K562 (cell line): Measurements from ENCODE around the gene YPEL2.

ENCODE experiments used
- MXI1 ChIP-seq: IDR thresholded peaks from 2 replicates; pipeline ENCODE4 v1.6.1; 2011; ENCODE audit warnings: low read depth, mild to moderate bottlenecking, improper control_type of control experiment, low read length
- SMARCA4 ChIP-seq: fragments of 450-650 bp; IDR thresholded peaks from 2 replicates; pipeline ENCODE4 v1.6.1; 2016
- TAF1 ChIP-seq: IDR thresholded peaks from 2 replicates; pipeline ENCODE4 v1.6.1; 2011; ENCODE audit warnings: mild to moderate bottlenecking, low read length, moderate library complexity; ENCODE audit not compliant: insufficient read depth, control insufficient read depth, severe bottlenecking; ENCODE audit errors: extremely low read depth
- TRIM24 ChIP-seq, 2 experiments: fragments of 450-650 bp; IDR thresholded peaks; 2 replicates each; pipeline ENCODE4 v1.6.1; 2016
- TSC22D4 ChIP-seq: fragments of 450-650 bp; IDR thresholded peaks from 2 replicates; pipeline ENCODE4 v1.6.1; 2016; ENCODE audit warnings: missing genetic modification characterization, missing biosample characterization, control low read depth
- TF ChIP-seq, protein P1 (sequence below): fragments of 250-450 bp; sonication (Bioruptor Pico); IDR thresholded peaks from 2 replicates; pipeline ENCODE4 v1.4.0; 2020; ENCODE audit warnings: mild to moderate bottlenecking, moderate library complexity
- TF ChIP-seq, protein P2 (sequence below), 2 experiments: fragments of 450-650 bp in 1 of 2; sonication (generic) in 1 of 2; formaldehyde crosslinking in 1 of 2; IDR thresholded peaks; 2 replicates each; pipeline versions ENCODE4 v1.7.1 to v1.9.0; 2016 to 2022; ENCODE audit warnings: inconsistent platforms in 1 of 2, mild to moderate bottlenecking in 1 of 2, missing genetic modification reagents in 1 of 2

DNA sequence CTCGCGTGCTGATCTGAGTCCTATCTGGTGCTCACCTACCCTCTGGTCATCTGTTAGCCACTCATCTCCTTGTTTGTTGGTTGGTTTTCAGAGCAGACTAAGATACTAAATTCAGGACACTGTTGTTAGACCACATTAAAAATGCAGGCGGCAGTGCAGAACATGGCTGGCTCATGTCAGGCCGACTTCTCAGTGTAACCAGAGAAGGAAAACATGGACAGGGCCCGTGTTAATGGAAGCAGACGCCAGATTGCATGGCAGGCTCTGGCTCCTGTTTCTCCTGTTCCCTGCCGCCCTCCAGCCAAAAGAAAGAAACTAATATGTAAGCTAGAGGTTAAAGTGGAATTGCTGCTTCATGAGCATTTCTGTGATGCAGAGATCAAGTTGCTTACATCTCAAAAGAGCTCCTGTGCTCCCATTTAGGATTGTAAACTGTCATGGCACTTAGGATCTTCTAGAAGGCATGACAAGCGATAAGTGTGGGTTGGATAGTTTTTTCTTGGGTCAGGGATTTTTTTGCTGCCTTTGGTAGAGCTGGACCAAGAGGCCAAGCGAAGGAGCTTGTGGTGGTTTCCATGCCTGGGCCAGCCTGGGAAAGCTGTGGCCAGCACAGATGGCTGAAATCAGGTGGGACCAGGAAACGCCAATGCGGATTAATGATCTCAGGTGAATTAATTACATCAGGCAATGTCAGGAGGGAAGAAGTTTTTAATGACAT, 56.1 kb downstream of the YPEL2 start:
- TF ChIP-seq, protein P1, sequence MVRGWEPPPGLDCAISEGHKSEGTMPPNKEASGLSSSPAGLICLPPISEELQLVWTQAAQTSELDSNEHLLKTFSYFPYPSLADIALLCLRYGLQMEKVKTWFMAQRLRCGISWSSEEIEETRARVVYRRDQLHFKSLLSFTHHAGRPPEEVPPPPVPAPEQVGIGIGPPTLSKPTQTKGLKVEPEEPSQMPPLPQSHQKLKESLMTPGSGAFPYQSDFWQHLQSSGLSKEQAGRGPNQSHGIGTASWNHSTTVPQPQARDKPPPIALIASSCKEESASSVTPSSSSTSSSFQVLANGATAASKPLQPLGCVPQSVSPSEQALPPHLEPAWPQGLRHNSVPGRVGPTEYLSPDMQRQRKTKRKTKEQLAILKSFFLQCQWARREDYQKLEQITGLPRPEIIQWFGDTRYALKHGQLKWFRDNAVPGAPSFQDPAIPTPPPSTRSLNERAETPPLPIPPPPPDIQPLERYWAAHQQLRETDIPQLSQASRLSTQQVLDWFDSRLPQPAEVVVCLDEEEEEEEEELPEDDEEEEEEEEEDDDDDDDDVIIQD = no peak
- TF ChIP-seq MXI1 (no peak), TRIM24 (IDR thresholded peaks at IDR 0.05) (no peak), TAF1 (no peak), SMARCA4 (no peak), TSC22D4 (tag) (no peak)
- TF ChIP-seq, protein P2, sequence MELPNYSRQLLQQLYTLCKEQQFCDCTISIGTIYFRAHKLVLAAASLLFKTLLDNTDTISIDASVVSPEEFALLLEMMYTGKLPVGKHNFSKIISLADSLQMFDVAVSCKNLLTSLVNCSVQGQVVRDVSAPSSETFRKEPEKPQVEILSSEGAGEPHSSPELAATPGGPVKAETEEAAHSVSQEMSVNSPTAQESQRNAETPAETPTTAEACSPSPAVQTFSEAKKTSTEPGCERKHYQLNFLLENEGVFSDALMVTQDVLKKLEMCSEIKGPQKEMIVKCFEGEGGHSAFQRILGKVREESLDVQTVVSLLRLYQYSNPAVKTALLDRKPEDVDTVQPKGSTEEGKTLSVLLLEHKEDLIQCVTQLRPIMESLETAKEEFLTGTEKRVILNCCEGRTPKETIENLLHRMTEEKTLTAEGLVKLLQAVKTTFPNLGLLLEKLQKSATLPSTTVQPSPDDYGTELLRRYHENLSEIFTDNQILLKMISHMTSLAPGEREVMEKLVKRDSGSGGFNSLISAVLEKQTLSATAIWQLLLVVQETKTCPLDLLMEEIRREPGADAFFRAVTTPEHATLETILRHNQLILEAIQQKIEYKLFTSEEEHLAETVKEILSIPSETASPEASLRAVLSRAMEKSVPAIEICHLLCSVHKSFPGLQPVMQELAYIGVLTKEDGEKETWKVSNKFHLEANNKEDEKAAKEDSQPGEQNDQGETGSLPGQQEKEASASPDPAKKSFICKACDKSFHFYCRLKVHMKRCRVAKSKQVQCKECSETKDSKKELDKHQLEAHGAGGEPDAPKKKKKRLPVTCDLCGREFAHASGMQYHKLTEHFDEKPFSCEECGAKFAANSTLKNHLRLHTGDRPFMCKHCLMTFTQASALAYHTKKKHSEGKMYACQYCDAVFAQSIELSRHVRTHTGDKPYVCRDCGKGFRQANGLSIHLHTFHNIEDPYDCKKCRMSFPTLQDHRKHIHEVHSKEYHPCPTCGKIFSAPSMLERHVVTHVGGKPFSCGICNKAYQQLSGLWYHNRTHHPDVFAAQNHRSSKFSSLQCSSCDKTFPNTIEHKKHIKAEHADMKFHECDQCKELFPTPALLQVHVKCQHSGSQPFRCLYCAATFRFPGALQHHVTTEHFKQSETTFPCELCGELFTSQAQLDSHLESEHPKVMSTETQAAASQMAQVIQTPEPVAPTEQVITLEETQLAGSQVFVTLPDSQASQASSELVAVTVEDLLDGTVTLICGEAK (IDR thresholded peaks at IDR 0.05) = no peak
- TF ChIP-seq, protein P2 (CRISPR knock-in tag; IDR thresholded peaks at IDR 0.05) = no peak
